ENCODE results near the gene BLOC1S3.

- no peak for TF ChIP-seq CTCF (conservative IDR thresholded peaks at IDR 0.05)
- TF ChIP-seq ZFX (IDR thresholded peaks at IDR 0.05) = no peak
These were observed 32.3 kb upstream of the BLOC1S3 start for GRCh38 chr19:45146251-45146650.

Measured in C4-2B (cell line).